ENCODE measurements around the gene CD2.

DNA sequence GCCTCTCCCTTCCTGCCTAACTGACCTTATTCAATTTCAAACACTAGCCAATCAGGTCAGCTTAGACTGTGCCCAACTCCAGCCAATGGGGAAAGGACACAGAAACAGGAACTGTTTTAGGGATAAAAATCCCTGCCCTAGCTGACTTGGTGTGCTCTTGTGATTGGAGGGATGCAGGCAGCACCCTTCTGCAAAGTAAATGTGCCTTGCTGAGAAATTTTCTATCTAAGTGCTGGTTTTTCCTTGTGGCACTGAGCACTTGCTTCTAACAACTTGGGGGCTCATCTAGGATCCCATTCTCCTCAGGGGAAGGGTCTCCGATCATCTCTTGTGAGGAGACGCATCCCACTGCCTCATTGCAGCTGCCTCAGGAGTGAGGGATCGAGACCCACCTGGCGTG is 10.7 kb upstream of the CD2 start:
- no peak for TF ChIP-seq CTCF (conservative IDR thresholded peaks at IDR 0.05 in 1 of 2, IDR thresholded peaks at IDR 0.05 in 1 of 2; ENCODE audit: low read depth in 1 of 2, low read length in 2 of 2)
- no peak for TF ChIP-seq EZH2 (IDR thresholded peaks at IDR 0.05; ENCODE audit: low read length, missing control alignments)

All from fibroblast of lung (primary cell).